Measurements from ENCODE around the gene MRPL45.
A peak's percentile ranks its signal among the peaks of the same experiment; 100 is the strongest.
"Not testable (repeated sequence)": the region's sequence is repeated elsewhere in the genome, so short reads cannot be mapped to it uniquely, and the experiment has no call there.

The MRPL45 gene

GRCh38 chr17:38296834-38297517 is at the start of gene MRPL45:
MRPL45 (plus strand) TSS chr17:38297168; CDS start chr17:38297184, 16 bp downstream.
- H3K27ac ChIP-seq (ENCODE audit: low read length); H3K79me2 ChIP-seq (ENCODE audit: low read length); H3K4me1 ChIP-seq (ENCODE audit: low read length); H4K20me1 ChIP-seq (ENCODE audit: insufficient read depth, low read length); H3K36me3 ChIP-seq (replicated peaks; ENCODE audit: low read depth, low read length); H3K27me3 ChIP-seq (ENCODE audit: low read depth, low read length); H3K9me3 ChIP-seq (ENCODE audit: insufficient read depth, low read length): not testable (repeated sequence)
- Histone ChIP-seq H3K9ac (ENCODE audit: low read length) (peak within 1 kb of the TSS; percentile 76), H2AFZ (ENCODE audit: low read depth, low read length) (peak within 1 kb of the TSS; percentile 86), H3K4me3 (ENCODE audit: low read length) (peak within 1 kb of the TSS; percentile 82), H3K4me2 (ENCODE audit: low read length) (peak within 1 kb of the TSS; percentile 89)

- H3K79me2 ChIP-seq (ENCODE audit: low read length): peaks cover 50% of the 10 kb centered on the region
- H3K36me3 ChIP-seq (replicated peaks; ENCODE audit: low read depth, low read length); H3K27me3 ChIP-seq (ENCODE audit: low read depth, low read length); H3K27ac ChIP-seq (ENCODE audit: low read length); H3K4me2 ChIP-seq (ENCODE audit: low read length); H4K20me1 ChIP-seq (ENCODE audit: insufficient read depth, low read length); H3K4me1 ChIP-seq (ENCODE audit: low read length); H3K9me3 ChIP-seq (ENCODE audit: insufficient read depth, low read length); H3K9ac ChIP-seq (ENCODE audit: low read length); H3K4me3 ChIP-seq (ENCODE audit: low read length); H2AFZ ChIP-seq (ENCODE audit: low read depth, low read length): not testable (repeated sequence)
Observed at GRCh38 chr17:38253191-38253590, 43.8 kb upstream of the MRPL45 start.

- H3K36me3 ChIP-seq (replicated peaks; ENCODE audit: low read depth, low read length); H3K27ac ChIP-seq (ENCODE audit: low read length); H3K4me3 ChIP-seq (ENCODE audit: low read length); H3K4me1 ChIP-seq (ENCODE audit: low read length); H2AFZ ChIP-seq (ENCODE audit: low read depth, low read length); H3K9me3 ChIP-seq (ENCODE audit: insufficient read depth, low read length); H4K20me1 ChIP-seq (ENCODE audit: insufficient read depth, low read length); H3K9ac ChIP-seq (ENCODE audit: low read length); H3K4me2 ChIP-seq (ENCODE audit: low read length); H3K27me3 ChIP-seq (ENCODE audit: low read depth, low read length): not testable (repeated sequence)
- peaks cover 50% of the 10 kb centered on the region for H3K79me2 ChIP-seq (ENCODE audit: low read length)
Observed at GRCh38 chr17:38254357-38254756, 42.6 kb upstream of the MRPL45 start.

- H3K9me3 ChIP-seq (ENCODE audit: insufficient read depth, low read length); H3K27me3 ChIP-seq (ENCODE audit: low read depth, low read length); H2AFZ ChIP-seq (ENCODE audit: low read depth, low read length); H4K20me1 ChIP-seq (ENCODE audit: insufficient read depth, low read length); H3K36me3 ChIP-seq (replicated peaks; ENCODE audit: low read depth, low read length); H3K4me1 ChIP-seq (ENCODE audit: low read length); H3K27ac ChIP-seq (ENCODE audit: low read length): not testable (repeated sequence)
- H3K79me2 ChIP-seq (ENCODE audit: low read length): peaks cover 32% of the 10 kb centered on the region
- peak overlapping the region; percentile 58 for H3K4me2 ChIP-seq (ENCODE audit: low read length)
- H3K4me3 ChIP-seq (ENCODE audit: low read length): peak overlapping the region; percentile 73
- peak overlapping the region; percentile 59 for H3K9ac ChIP-seq (ENCODE audit: low read length)
Observed at GRCh38 chr17:38257013-38257621, 39.9 kb upstream of the MRPL45 start.

- H3K36me3 ChIP-seq (replicated peaks; ENCODE audit: low read depth, low read length); H3K9me3 ChIP-seq (ENCODE audit: insufficient read depth, low read length); H3K4me2 ChIP-seq (ENCODE audit: low read length); H3K79me2 ChIP-seq (ENCODE audit: low read length); H3K4me1 ChIP-seq (ENCODE audit: low read length); H2AFZ ChIP-seq (ENCODE audit: low read depth, low read length); H3K27ac ChIP-seq (ENCODE audit: low read length); H3K27me3 ChIP-seq (ENCODE audit: low read depth, low read length); H3K4me3 ChIP-seq (ENCODE audit: low read length); H3K9ac ChIP-seq (ENCODE audit: low read length); H4K20me1 ChIP-seq (ENCODE audit: insufficient read depth, low read length): not testable (repeated sequence)
Observed at GRCh38 chr17:38265974-38266506, 30.9 kb upstream of the MRPL45 start.

GRCh38 chr17:38266571-38266970 is 30.4 kb upstream of the MRPL45 start:
- H3K4me1 ChIP-seq (ENCODE audit: low read length); H3K27ac ChIP-seq (ENCODE audit: low read length); H3K36me3 ChIP-seq (replicated peaks; ENCODE audit: low read depth, low read length); H4K20me1 ChIP-seq (ENCODE audit: insufficient read depth, low read length); H3K9me3 ChIP-seq (ENCODE audit: insufficient read depth, low read length); H3K79me2 ChIP-seq (ENCODE audit: low read length); H2AFZ ChIP-seq (ENCODE audit: low read depth, low read length); H3K9ac ChIP-seq (ENCODE audit: low read length); H3K4me3 ChIP-seq (ENCODE audit: low read length); H3K27me3 ChIP-seq (ENCODE audit: low read depth, low read length); H3K4me2 ChIP-seq (ENCODE audit: low read length): not testable (repeated sequence)

- not testable (repeated sequence) for H3K79me2 ChIP-seq (ENCODE audit: low read length); H3K9ac ChIP-seq (ENCODE audit: low read length); H2AFZ ChIP-seq (ENCODE audit: low read depth, low read length); H3K9me3 ChIP-seq (ENCODE audit: insufficient read depth, low read length); H3K36me3 ChIP-seq (replicated peaks; ENCODE audit: low read depth, low read length); H3K4me2 ChIP-seq (ENCODE audit: low read length); H3K4me1 ChIP-seq (ENCODE audit: low read length); H3K4me3 ChIP-seq (ENCODE audit: low read length); H3K27ac ChIP-seq (ENCODE audit: low read length); H4K20me1 ChIP-seq (ENCODE audit: insufficient read depth, low read length); H3K27me3 ChIP-seq (ENCODE audit: low read depth, low read length)
Observed at GRCh38 chr17:38268138-38268537, 28.8 kb upstream of the MRPL45 start.

GRCh38 chr17:38269045-38269444 is 27.9 kb upstream of the MRPL45 start:
- H3K79me2 ChIP-seq (ENCODE audit: low read length); H3K4me1 ChIP-seq (ENCODE audit: low read length); H3K27ac ChIP-seq (ENCODE audit: low read length); H3K4me2 ChIP-seq (ENCODE audit: low read length); H2AFZ ChIP-seq (ENCODE audit: low read depth, low read length); H3K4me3 ChIP-seq (ENCODE audit: low read length); H3K27me3 ChIP-seq (ENCODE audit: low read depth, low read length); H3K36me3 ChIP-seq (replicated peaks; ENCODE audit: low read depth, low read length); H4K20me1 ChIP-seq (ENCODE audit: insufficient read depth, low read length); H3K9ac ChIP-seq (ENCODE audit: low read length); H3K9me3 ChIP-seq (ENCODE audit: insufficient read depth, low read length): not testable (repeated sequence)

- not testable (repeated sequence) for H4K20me1 ChIP-seq (ENCODE audit: insufficient read depth, low read length); H3K9ac ChIP-seq (ENCODE audit: low read length); H3K79me2 ChIP-seq (ENCODE audit: low read length); H3K4me3 ChIP-seq (ENCODE audit: low read length); H3K27ac ChIP-seq (ENCODE audit: low read length); H3K4me2 ChIP-seq (ENCODE audit: low read length); H3K36me3 ChIP-seq (replicated peaks; ENCODE audit: low read depth, low read length); H2AFZ ChIP-seq (ENCODE audit: low read depth, low read length); H3K27me3 ChIP-seq (ENCODE audit: low read depth, low read length); H3K4me1 ChIP-seq (ENCODE audit: low read length); H3K9me3 ChIP-seq (ENCODE audit: insufficient read depth, low read length)
Observed at GRCh38 chr17:38269552-38269951, 27.4 kb upstream of the MRPL45 start.

Data from OCI-LY3 (cell line).